B cell (primary cell): ENCODE results near the gene ZFYVE16. TPM values are rescaled to one million over a fixed set of nuclear protein-coding genes. Genes with fewer than 3 reads are reported as not detected.

Source experiments
- ATAC-seq: fragments of 200-7000 bp; cut with Tn5 transposase; one replicate; pipeline ENCODE4 v1.10.0; 2021; ENCODE audit warnings: low read depth, mild to moderate bottlenecking, moderate number of reproducible peaks, moderate library complexity
- CTCF ChIA-PET: fragments of 350-600 bp; sonication (Branson Sonifier 250); formaldehyde crosslinking; loops from one replicate; lab custom pipeline; 2021; ENCODE audit warnings: antibody characterized with exemption, inconsistent platforms; lab: Charles Lee
- POLR2A ChIA-PET: fragments of 350-600 bp; sonication (Branson Sonifier 250); formaldehyde crosslinking; loops from one replicate; lab custom pipeline; 2021; ENCODE audit warnings: antibody characterized with exemption; lab: Charles Lee
- DNase-seq: peaks from one replicate; pipeline ENCODE4 v3.0.0; 2013
- H2AFZ ChIP-seq: 2 replicates; pipeline ENCODE4 v1.6.1; 2012; ENCODE audit warnings: mild to moderate bottlenecking, low read depth, low read length; ENCODE audit not compliant: insufficient read depth, poor library complexity, severe bottlenecking
- H3K27ac ChIP-seq, 2 donors: 1 replicate in 1 of 2; 2 replicates in 1 of 2; pipeline ENCODE4 v1.5.1; 2012 to 2013; ENCODE audit warnings: low read length in 2 of 2, mild to moderate bottlenecking in 2 of 2, moderate library complexity in 1 of 2
- H3K27me3 ChIP-seq, 4 experiments: fragments of 200-600 bp in 1 of 4; sonication (generic) in 1 of 4; replicated peaks in 1 of 4; 1 replicate in 2 of 4; 2 replicates in 2 of 4; pipeline versions ENCODE4 v1.6.1 to v1.7.0; 2013 to 2016; ENCODE audit warnings: low read length in 3 of 4, mild to moderate bottlenecking in 2 of 4, mixed read lengths in 1 of 4, moderate library complexity in 1 of 4; ENCODE audit not compliant: insufficient read depth in 4 of 4, control insufficient read depth in 3 of 4; ENCODE audit errors: control extremely low read depth in 1 of 4
- H3K36me3 ChIP-seq, 2 experiments: replicated peaks in 1 of 2; 1 replicate in 1 of 2; 2 replicates in 1 of 2; pipeline versions ENCODE4 v1.6.1 to v1.7.1; 2013; ENCODE audit warnings: low read length in 1 of 2; ENCODE audit not compliant: insufficient read depth in 2 of 2, control insufficient read depth in 1 of 2; ENCODE audit errors: control extremely low read depth in 1 of 2, extremely low read depth in 1 of 2
- H3K4me1 ChIP-seq, 2 donors: fragments of 200-600 bp in 1 of 2; sonication (generic) in 1 of 2; 1 replicate in 1 of 2; 2 replicates in 1 of 2; pipeline versions ENCODE4 v1.5.1 to v1.6.1; 2013 to 2017; ENCODE audit warnings: low read length in 2 of 2; ENCODE audit not compliant: control insufficient read depth in 2 of 2, insufficient read depth in 2 of 2
- H3K4me2 ChIP-seq: replicated peaks from 2 replicates; pipeline ENCODE3; 2012; ENCODE audit warnings: mild to moderate bottlenecking, low read depth, low read length; ENCODE audit not compliant: poor library complexity, severe bottlenecking
- H3K4me3 ChIP-seq, 5 experiments: fragments of 200-600 bp in 1 of 5; sonication (generic) in 1 of 5; 1 replicate in 3 of 5; 2 replicates in 2 of 5; pipeline versions ENCODE4 v1.5.1 to v1.7.0; 2011 to 2016; ENCODE audit warnings: low read length in 4 of 5, mild to moderate bottlenecking in 4 of 5, low read depth in 2 of 5, control low read depth in 1 of 5, moderate library complexity in 1 of 5; ENCODE audit not compliant: insufficient read depth in 1 of 5; ENCODE audit errors: control extremely low read depth in 1 of 5, extremely low read depth in 1 of 5
- H3K79me2 ChIP-seq: fragments of 200-600 bp; sonication (generic); one replicate; pipeline ENCODE4 v1.6.0; 2016; ENCODE audit warnings: low read length; ENCODE audit not compliant: control insufficient read depth, insufficient read depth
- H3K9ac ChIP-seq: fragments of 200-600 bp; sonication (generic); 2 replicates; pipeline ENCODE4 v1.6.1; 2017; ENCODE audit warnings: mild to moderate bottlenecking, low read length, moderate library complexity
- H3K9me3 ChIP-seq, 3 donors: one replicate each; pipeline versions ENCODE4 v1.6.1 to v1.7.1; 2013; ENCODE audit warnings: low read length in 2 of 3; ENCODE audit not compliant: control insufficient read depth in 2 of 3, insufficient read depth in 1 of 3; ENCODE audit errors: control extremely low read depth in 1 of 3
- H4K20me1 ChIP-seq: 2 replicates; pipeline ENCODE4 v1.6.0; 2012; ENCODE audit warnings: mild to moderate bottlenecking, low read length; ENCODE audit not compliant: insufficient read depth, control insufficient read depth, poor library complexity, severe bottlenecking
- H3K27ac Mint-ChIP-seq: one replicate; pipeline ENCODE4 v1.8.0; 2021; ENCODE audit warnings: mixed read lengths
- H3K27me3 Mint-ChIP-seq: one replicate; pipeline ENCODE4 v1.8.0; 2021; ENCODE audit warnings: mixed read lengths
- H3K4me1 Mint-ChIP-seq: one replicate; pipeline ENCODE4 v1.8.0; 2021; ENCODE audit warnings: mixed read lengths
- H3K4me3 Mint-ChIP-seq: one replicate; pipeline ENCODE4 v1.8.0; 2021; ENCODE audit warnings: mixed read lengths
- H3K9me3 Mint-ChIP-seq: one replicate; pipeline ENCODE4 v1.8.0; 2022; ENCODE audit warnings: mixed read lengths; ENCODE audit not compliant: insufficient read depth
- EZH2 ChIP-seq: IDR thresholded peaks from 2 replicates; pipeline ENCODE4 v1.6.1; 2012; ENCODE audit warnings: borderline replicate concordance, low read depth, mild to moderate bottlenecking, moderate library complexity, low read length; ENCODE audit not compliant: insufficient read depth, poor library complexity, severe bottlenecking
- WGBS: methylation state at CpG from one replicate; pipeline ENCODE4 v1.1.5; 2013; ENCODE audit warnings: missing lambda C conversion rate; ENCODE audit not compliant: insufficient coverage; 5-methylcytosine and 5-hydroxymethylcytosine counted together
- intact Hi-C: fragments of 100-400 bp; cut with micrococcal nuclease; formaldehyde crosslinking; loops from one replicate; pipeline ENCODE4 v1.10.0; 2022
- polyA plus RNA-seq: library from polyadenylated mRNA; depleted of rRNA; stranded (reverse); fragments of >200 nt; gene quantifications from 2 replicates; pipeline ENCODE4 v1.2.3, GENCODE V29; 2012
- total RNA-seq, 2 donors: library from RNA; stranded (reverse); fragments of 120-200 nt in 1 of 2; gene quantifications; 1 replicate in 1 of 2; 2 replicates in 1 of 2; pipeline versions ENCODE4 v1.2.3 to v1.2.4, GENCODE V29; 2013 to 2022
- TF ChIP-seq, protein P1 (sequence below): fragments of 200-600 bp; IDR thresholded peaks from one replicate; pipeline ENCODE4 v1.8.0; 2022; ENCODE audit warnings: antibody characterized with exemption, mild to moderate bottlenecking

ZFYVE16 gene
- total and polyA plus RNA-seq, 2 donors (not counting 1 experiment from before 2014, with no cell fraction given): 4.7 to 38.3 TPM

DNA sequence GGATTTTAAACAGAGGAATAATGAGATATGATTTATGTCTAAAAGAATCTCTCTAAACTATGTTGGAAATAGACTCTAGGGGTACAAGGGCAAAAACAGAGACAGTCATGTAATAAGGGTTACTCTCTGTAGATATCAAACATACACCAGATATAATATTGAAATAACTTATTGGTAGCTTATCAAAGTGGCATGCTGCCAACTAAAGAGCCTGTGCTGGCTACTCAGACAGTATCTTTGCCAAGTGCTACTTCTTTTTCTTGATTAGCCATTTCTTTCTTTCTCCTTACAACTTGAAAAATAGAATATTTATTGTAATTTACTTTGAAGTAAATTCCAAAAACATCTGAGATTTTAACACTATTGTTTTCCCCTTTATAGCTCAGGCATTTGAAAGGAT lies 34.9 kb downstream of the ZFYVE16 start:
- Mint-ChIP-seq H3K27me3 (no peaks in the 10 kb centered on the region), H3K4me1 (peaks cover 2% of the 10 kb centered on the region), H3K4me3 (no peak overlapping the region), H3K9me3 (no peaks in the 10 kb centered on the region), H3K27ac (no peak overlapping the region)
- ATAC-seq (no peak), DNase-seq (no peak)
- TF ChIP-seq EZH2: no peak
- TF ChIP-seq, protein P1, sequence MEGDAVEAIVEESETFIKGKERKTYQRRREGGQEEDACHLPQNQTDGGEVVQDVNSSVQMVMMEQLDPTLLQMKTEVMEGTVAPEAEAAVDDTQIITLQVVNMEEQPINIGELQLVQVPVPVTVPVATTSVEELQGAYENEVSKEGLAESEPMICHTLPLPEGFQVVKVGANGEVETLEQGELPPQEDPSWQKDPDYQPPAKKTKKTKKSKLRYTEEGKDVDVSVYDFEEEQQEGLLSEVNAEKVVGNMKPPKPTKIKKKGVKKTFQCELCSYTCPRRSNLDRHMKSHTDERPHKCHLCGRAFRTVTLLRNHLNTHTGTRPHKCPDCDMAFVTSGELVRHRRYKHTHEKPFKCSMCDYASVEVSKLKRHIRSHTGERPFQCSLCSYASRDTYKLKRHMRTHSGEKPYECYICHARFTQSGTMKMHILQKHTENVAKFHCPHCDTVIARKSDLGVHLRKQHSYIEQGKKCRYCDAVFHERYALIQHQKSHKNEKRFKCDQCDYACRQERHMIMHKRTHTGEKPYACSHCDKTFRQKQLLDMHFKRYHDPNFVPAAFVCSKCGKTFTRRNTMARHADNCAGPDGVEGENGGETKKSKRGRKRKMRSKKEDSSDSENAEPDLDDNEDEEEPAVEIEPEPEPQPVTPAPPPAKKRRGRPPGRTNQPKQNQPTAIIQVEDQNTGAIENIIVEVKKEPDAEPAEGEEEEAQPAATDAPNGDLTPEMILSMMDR: no peak
- Histone ChIP-seq H3K9me3 (no peaks in the 10 kb centered on the region), H3K4me3 (no peak overlapping the region), H3K27me3 (no peaks in the 10 kb centered on the region), H3K9ac (no peak overlapping the region), H3K4me2 (no peak overlapping the region), H3K36me3 (peaks cover 0 to 26% of the 10 kb centered on the region in 2 experiments), H3K79me2 (no peaks in the 10 kb centered on the region), H4K20me1 (no peaks in the 10 kb centered on the region), H3K4me1 (peaks cover 0 to 4% of the 10 kb centered on the region in 2 donors), H2AFZ (no peak overlapping the region), H3K27ac (no peak overlapping the region)
- POLR2A ChIA-PET: no interaction called here
- intact Hi-C loops: no loop called here
- CTCF ChIA-PET: no interaction called here

DNA sequence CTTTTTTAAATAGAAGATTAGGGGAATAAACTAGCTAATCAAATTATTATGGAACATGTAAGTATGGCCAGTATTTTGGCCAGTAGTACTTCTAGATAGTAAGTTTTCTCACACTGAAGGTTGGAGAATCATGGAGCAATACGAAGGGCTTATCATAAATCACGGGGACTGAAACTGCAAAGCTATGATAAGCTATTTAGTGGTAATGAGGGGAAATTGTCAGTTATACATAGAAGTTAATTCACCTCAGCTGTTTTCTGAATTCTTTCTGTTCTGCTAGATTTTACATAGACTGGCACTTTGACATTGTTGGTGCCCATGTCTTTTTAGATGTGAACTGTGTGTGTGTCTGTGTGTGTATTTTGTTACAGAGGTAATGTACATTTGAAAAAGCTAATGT lies 45.5 kb downstream of the ZFYVE16 start:
- DNase-seq (no peak), ATAC-seq (no peak)
- intact Hi-C loops: no loop called here
- Histone ChIP-seq H3K27me3 (no peaks in the 10 kb centered on the region), H4K20me1 (no peaks in the 10 kb centered on the region), H3K27ac (no peak overlapping the region), H3K4me2 (no peak overlapping the region), H3K4me1 (no peaks in the 10 kb centered on the region), H3K79me2 (no peaks in the 10 kb centered on the region), H3K4me3 (no peak overlapping the region), H3K9ac (no peak overlapping the region), H2AFZ (no peak overlapping the region), H3K36me3 (peaks cover 10 to 33% of the 10 kb centered on the region in 2 experiments), H3K9me3 (no peaks in the 10 kb centered on the region)
- ChIA-PET POLR2A (no interaction called here), CTCF (interaction anchor here (0.6 kb wide), 2 partner anchors 141 to 288 kb away, joined by 3 to 4 read pairs; no protein-coding TSS in a partner anchor)
- Mint-ChIP-seq H3K27me3 (no peaks in the 10 kb centered on the region), H3K27ac (no peak overlapping the region), H3K9me3 (no peaks in the 10 kb centered on the region), H3K4me3 (no peak overlapping the region), H3K4me1 (no peaks in the 10 kb centered on the region)
- no peak for TF ChIP-seq EZH2
- TF ChIP-seq, protein P1: no peak
- no CpG with 5 or more reads among the region's 2 CpGs for WGBS
